HG03354 (cell line): ENCODE results near the gene CMTM5.
"Not testable (repeated sequence)": the region's sequence is repeated elsewhere in the genome, so short reads cannot be mapped to it uniquely, and the experiment has no call there.

Experiments
- ATAC-seq: cut with Tn5 transposase; IDR thresholded peaks from one replicate; pipeline ENCODE4 v1.9.1; 2021; ENCODE audit warnings: mild to moderate bottlenecking; ENCODE audit not compliant: unreplicated experiment, poor library complexity, severe bottlenecking

The CMTM5 gene

DNA sequence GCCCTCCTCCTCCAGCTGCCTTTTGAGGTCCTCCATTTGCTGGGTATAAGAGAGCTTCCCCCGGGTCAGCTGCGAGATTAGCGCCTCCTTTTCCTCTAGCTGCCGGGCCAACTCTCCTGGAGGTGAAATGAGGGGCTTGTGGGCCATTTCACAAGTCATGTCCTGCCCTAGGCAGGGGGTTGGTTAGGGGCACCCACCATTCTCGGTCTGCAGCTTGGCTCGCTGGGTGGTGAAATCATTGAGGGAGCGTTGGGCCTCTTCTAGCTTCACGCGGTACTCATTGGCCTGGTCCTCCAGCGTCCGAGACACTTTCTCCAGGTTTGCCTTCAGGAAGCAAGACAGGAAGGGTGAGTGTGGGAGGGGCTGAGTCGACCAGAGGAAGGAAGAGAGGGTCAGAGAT, 12.6 kb downstream of the CMTM5 start:
- no peak for ATAC-seq

DNA sequence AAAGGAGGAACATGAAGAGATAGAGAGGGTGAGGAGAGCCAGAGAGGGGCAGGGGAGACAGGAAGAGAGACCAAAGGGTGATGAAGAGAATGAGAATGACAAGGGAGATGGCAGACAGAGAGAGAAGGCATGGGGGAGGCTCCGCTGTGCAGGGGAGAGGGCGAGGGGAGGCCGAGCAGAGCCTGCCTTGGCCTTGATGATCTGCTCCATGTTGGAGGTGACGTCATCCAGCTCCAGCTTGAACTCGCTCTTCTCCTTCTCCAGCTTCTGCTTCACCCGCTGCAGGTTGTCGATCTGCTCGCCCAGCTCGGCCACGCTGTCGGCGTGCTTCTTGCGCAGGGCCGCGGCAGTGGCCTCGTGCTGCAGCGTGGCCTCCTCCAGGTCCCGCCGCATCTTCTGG, 13.0 kb downstream of the CMTM5 start:
- ATAC-seq: not testable (repeated sequence)

DNA sequence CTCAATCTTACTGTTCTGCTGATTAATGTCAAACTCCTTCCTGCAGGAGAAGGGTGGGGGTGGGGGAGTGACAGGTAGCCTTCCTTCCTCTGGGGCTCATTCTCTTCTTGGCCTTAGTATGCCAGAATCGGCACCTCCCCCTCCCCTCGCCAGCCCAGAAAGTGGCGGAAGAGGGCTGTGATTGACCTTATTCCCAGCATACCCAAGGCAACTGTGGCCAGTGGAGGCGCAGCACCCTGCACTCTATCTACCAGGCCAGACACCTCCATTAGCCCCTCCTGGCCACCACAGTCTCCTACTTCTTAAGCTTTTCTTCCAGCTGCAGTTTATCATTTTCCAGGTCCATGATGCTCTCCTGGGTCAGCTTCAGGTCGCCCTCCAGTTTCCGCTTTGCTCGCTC, 15.8 kb downstream of the CMTM5 start:
- ATAC-seq: no peak

DNA sequence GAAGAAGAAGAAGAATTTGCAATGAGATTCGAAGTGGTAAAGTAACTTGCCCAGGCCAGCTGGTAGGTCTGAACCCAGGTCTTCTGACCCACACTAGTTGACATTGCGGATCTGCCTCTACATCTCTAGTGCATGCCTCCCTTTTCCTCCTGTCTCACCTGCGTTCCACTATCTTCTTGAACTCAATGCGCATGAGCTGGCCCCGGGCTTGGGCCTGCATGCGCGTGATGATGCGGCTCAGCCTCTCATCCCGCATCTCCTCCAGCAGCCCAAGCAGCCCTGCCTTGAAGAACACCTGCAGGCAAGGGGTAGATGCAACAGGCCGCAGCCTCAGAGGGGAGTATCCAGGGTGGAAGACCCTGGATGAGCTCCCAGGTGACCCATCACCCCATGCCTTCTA, 19.3 kb downstream of the CMTM5 start:
- no peak for ATAC-seq

DNA sequence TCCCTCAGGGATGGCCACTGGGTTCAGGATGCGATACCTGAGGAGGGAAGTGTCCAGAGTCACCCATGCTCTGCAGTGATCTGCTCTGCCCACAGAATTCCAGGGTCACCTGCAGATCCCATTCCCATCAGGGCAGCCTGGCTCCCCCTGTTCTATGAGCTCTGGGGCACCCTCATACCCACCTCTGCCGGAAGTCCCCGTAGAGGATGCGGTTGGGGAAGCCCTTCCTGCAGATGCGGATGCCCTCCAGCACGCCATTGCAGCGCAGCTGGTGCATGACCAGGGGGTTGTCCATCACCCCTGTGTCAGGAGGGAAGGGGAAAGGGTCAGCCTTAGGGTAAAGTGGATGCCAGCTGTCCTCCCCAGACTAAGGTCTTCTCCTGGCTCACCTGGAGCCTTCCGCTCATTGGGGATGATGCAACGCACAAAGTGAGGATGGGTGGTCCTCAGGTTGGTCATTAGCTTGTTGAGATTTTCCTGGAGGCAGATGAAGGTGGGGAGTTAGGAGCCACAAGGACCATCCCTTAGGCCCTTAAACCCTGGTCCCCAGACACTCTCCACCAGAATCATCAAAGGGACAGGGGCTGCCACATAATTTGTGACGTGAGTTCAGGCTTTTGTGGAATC, 20.0 kb downstream of the CMTM5 start:
- no peak for ATAC-seq

DNA sequence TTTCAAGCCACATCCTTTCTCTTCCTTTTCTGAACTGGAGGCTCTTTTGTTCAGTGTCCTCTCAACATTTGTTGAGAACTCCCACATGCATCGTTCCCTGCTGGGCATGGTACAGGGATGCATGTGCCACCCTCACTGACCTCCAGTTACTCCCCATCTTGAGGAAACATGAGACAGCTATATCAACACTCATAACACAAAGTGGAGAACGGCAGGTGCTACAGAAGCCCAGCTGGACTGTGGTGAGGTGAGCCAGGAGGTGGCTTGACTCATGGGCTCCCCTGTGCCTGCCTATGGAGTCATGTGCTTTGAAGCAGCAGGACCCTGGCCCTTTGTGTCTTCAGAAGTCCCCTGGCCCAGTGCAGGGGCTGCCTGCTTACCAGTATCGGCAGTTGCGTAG, 21.5 kb downstream of the CMTM5 start:
- ATAC-seq: no peak

DNA sequence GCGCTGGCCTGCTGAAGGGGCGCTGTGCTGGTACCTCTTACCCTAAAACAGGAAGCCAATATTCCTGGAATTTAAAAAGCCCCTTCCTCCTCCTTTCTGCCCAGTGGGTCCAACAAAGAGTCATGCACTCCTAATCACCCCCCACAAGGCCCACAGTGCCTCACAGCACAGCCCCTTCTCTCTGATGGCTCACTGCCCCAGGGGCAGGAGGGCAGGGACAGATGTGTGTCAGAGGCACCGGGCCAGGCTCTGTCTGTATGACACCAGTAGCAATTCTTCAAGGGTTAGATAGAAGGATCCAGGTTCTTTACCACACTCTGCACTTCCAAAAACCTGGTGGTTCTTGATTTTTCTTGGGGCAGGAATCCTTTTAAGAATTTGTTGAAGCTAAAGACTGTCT, 22.3 kb downstream of the CMTM5 start:
- ATAC-seq: no peak

DNA sequence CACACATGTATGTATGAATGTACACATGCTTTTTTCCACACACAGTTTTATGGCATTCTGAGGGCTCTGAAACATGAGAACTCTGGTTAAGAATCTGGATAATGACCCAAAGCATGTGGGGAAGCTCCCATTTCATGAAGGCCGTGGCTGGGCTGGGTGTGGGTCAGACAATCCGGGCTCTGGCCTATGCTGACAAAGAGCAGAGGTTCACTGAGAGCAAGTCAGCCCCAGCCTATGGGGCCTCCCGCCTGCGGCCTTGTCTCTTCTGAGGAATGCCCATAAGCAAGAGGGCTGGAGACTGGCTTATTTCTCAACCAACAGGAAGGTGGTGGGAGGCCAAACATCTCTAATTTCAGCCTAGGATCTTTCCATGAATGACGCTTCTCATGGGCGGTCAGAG, 22.7 kb downstream of the CMTM5 start:
- ATAC-seq: no peak

DNA sequence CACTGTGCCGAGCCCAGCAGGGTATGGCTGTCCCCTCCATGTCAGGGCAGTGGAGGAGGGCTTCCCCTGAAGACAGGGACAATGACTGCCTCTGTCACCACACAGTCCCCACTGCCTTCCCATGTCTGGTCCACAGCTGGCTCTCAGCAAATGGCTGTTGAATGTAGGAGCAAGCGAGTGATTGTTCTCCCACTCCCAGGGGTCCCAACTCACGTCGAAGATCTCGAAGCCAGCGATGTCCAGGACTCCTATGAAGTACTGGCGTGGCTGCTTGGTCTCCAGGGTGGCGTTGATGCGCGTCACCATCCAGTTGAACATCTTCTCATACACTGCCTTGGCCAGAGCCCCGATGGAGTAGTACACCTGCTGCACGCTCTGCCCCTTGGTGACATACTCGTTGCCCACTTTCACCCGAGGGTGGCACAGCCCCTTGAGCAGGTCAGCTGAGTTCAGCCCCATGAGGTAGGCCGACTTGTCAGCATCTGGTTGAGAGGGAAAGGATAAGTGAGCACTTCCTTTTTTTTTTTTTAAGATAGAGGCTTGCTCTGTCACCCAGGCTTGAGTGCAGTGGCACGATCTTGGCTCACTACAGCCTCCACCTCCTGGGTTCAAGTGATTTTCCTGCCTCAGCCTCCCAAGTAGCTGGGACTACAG, 23.8 kb downstream of the CMTM5 start:
- not testable (repeated sequence) for ATAC-seq

DNA sequence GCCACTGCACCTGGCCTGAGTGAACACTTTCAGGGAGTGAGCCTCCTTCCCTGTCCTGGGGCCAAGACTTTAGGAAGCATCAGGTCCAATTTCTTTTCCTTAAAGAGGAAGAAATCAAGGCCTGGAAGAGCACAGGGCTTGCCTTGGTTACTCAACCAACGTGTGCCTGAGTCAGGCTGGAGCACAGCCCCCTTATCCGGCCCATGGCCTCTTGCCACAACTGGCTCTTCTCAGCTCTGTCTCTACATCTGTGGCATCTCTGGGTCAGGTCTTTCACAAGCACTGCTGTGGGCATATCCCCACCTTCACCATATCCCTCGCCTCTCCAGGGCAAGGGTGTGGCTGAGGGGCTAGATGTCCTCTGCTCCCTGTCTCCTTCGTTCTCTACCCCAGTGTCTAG, 24.4 kb downstream of the CMTM5 start:
- no peak for ATAC-seq

DNA sequence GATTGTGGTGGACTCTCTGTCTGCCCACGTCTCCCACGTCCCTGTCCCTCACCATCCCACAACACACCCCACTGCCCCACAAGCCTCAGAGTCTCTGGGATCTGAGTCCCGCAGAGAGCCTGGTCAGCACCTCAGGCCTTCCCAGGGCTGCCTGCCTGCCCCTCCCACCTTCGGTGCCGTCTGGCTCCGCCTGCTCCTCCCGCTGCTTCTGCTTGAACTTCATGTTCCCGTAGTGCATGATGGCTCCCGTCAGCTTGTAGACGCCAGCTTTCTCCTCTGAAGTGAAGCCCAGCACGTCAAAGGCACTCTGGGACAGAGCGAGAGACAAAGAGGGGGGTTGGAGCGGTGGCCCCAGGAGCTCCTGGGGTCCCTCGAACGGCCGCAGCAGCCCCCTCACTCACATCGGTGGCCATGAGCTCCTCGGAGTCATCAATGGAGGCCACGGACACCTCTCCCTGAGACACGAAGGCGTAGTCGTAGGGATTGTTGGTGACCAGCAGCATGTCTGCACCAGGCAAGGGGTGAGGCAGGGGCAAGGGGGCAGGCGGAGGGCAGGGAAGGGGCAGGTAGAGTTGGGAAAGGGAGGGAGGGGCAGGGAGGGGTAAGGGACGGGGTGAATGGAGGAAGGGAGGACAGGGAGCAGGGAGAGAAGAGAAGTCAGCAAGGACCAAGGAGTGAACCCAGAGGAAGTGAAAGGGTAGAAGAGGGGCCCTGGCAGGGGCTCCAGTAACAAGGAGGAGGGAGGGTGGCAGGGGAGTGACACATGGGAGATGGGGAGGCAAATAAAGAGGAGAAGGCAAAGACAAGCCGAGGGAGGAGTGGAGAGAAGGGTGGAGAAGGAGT, 25.7 kb downstream of the CMTM5 start:
- no peak for ATAC-seq

DNA sequence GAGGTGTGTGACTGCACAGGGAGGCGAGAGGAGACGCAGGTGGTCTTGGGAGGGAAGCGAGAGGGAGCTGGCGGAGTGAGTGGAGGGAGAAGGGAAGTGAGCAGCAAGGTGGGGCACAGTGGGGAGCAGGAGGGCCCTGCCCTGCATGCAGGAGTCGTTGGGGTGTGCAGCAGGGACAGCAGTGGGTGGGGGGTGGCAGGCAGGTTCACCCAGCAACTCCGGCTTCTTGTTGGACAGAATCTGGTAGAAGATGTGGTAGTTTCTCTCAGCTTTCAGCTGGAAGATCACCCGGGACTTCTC, 26.2 kb downstream of the CMTM5 start:
- ATAC-seq: no peak

DNA sequence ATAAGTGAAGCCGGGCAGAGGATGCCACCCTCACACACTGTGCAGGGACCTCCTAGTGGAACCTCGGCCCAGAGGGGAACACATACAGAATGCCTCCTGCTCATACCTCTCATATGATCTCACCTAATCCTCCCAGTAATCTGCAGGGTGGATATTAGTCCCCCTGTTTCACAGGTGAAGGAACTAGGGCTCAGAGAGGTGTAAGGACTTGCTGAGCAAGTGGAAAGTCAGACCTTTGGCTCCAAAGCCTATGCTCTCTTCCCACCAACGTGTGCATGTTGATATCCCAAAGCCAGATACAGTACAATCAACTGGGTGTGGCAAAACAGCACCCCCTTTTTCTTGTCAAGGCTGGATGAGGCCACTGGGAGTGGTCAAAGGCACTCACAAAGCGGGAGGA, 27.1 kb downstream of the CMTM5 start:
- no peak for ATAC-seq

DNA sequence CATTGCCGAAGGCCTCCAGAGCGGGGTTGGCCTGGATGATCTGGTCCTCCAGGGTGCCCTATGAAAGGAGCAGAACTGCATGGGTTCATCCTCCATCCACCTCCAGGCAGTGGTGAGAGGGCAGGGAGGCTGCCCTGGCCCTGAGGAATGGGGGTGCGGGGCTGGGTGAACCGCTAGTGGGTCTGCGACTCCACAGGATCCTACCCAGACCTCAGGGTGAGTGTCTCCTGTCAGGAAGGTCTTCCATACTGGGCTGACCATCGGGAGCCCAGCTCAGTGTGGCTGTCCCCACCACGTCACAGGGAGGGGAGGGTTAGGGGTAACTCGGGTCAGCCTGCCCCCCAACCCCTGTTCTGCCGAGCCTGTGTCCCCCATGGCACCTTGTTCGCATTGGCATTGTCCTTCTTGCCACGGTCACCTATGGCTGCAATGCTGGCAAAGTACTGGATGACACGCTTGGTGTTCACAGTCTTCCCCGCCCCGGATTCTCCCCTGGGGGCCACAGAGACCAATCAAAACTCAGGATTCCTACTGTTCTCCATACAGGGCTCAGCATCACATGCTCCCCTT, 27.6 kb downstream of the CMTM5 start:
- ATAC-seq: no peak

DNA sequence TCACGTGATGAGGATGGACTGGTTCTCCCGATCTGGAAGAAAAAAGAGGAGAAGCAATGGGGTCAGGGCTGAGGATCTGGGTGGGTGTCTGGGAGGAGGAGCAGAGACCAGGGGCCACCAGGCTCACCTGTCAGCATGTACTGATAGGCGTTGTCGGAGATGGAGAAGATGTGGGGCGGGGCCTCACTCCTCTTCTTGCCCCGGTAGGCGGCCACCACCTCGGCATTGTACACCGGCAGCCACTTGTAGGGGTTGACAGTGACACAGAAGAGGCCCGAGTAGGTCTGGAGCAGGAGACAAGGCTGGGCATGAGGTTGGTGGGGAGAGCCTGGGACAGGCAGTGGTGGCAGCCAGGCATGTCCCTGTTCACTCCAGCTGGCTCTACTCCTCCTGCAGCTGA, 28.2 kb downstream of the CMTM5 start:
- ATAC-seq: no peak

DNA sequence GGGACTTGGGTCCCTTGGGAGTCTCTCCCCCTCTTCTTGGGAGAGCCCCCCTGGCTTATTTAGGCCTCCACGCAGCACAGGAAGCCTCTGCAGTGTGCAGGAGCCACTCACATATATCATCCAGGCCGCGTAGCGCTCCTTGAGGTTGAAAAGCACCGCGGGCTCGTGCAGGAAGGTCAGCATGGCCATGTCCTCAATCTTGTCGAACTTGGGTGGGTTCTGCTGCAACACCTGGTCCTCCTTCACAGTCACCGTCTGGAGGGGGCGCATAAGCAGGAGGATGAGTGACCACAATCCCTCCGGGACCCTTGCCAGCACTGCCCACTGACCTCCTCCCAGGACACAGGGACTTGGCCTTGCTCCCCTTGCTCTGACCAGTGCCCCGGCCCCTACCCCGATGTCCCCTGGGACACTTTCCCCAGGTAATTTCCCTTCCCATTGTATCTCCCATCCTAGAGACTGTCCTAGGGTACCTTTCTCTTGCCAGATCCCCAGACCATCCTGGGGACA, 28.7 kb downstream of the CMTM5 start:
- no peak for ATAC-seq

DNA sequence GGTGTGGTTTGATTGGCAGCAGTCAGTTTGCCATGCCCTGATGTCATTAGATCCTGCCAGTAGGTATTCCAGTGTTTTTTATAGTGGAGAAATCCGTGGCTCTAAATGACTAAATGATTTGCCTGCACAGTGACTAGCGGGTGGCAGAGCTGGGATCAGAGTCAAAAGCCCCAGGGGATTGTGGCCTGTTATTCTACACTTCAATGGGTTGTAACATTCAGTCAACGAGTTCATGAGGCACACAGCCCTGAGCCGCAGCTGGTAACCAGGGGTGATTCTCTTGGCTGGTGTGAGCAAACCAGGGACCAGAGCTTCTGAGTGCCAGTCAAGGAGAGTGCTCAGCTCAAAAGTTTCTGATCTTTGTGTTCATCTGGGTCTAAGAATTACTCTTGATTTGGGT, 29.4 kb downstream of the CMTM5 start:
- ATAC-seq: no peak

DNA sequence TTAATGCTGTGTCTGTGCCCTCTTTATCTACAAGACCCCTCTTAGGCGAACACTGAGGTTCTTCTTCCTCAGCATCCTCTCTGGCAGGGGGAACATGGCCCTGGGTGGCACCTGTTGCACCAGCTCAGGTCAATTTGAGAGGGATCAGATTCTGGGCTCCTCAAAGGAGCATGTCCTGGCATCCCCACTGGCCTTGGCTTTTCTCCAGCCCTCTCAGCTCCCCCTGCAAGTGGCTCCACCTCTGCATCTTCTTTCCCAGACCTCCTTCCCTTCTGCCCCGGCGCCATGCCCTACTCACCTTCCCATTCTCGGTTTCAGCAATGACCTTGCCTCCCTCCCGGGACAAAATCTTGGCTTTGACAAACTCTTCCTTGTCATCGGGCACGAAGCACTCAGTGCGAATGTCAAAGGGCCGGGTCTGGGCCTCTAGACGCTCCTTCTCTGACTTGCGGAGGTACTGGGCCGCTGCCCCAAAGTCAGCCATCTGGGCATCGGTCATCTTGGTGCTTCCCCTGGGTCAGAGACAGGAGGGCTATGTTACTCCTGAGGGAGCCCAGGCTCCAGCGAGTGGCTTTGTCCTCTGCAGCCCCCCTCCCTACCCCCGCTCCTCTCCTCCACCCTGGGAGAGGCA, 30.0 kb downstream of the CMTM5 start:
- no peak for ATAC-seq

DNA sequence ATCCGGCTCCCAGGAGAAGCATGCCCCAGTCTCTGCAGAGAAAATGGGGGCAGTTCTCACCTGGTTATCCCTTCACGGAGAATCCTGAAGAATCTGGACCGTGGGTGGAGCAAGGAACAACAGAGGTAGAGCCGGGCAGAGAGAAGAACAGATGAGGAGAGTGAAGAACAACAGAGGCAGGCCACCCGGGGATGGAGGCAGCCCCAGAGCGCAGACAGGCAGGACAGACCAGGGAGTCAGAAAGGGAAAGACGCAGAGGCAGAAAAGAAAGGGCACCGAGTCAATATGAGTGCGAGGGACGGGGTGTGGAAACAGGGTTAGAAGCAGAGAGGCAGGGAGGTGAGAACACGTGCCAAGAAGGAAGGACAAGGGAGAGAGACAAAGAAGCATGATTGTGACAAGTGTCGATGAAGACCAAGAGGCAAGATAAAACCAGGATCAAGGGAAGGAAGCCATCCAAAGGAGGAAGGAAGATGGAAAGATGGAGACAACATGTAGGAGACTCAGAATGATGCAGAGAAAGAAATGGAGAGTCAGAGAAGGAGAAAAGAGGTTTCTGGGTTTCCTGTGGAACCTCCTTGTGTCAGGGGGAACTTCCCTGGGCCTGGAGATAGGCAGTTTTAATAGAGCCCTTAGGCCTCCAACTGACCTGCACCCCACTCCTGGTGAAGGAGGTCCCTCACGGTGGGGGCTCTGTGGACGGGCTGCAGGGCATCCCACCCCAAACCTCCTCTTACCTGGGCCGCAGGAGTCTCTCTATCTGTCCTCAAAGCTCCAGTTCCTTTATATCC, 30.9 kb downstream of the CMTM5 start, which contains the start of gene MYH6:
Gene MYH6 (minus strand): TSS at position 758 of the 791 bp plus-strand sequence. CDS start 1,050 bp downstream, outside the sequence.
- ATAC-seq: no peak

DNA sequence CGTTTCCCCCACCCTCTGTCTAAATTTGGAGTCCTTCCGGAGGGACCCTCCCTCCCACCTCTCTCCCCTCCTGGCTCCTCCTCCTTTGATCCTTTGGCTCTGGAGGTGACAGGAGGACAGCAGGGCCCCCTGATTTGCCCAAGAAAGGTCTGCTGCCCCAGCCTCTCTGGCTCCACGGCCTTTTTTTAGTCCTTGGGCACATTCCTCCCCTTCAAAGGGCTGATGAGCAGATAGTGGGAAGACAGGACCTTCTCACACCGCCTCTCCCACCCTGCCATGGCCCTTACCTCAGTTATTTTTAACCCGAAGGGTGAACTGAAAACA, 31.4 kb downstream of the CMTM5 start:
- no peak for ATAC-seq
